ENCODE results near the gene DPPA2. TPM values are rescaled to one million over a fixed set of nuclear protein-coding genes. Genes with fewer than 3 reads are reported as not detected.

Gene DPPA2
- total RNA-seq, 2 experiments from 2014 or later = not detected

GRCh38 chr3:109275702-109276293 lies 40.5 kb downstream of the DPPA2 start:
- no peak overlapping the region for H3K27ac Mint-ChIP-seq
- Histone ChIP-seq H3K36me3 (ENCODE audit: insufficient read depth, low read length) (no peaks in the 10 kb centered on the region), H3K4me3 (ENCODE audit: low read length) (no peak overlapping the region), H3K9me3 (ENCODE audit: control insufficient read depth in 1 of 2, insufficient read depth in 1 of 2, low read length in 2 of 2) (no peaks in the 10 kb centered on the region), H3K27ac (ENCODE audit: low read depth in 1 of 2, low read length in 2 of 2) (no peak overlapping the region), H3K27me3 (ENCODE audit: control insufficient read depth in 1 of 2, insufficient read depth in 2 of 2, low read length in 2 of 2) (no peaks in the 10 kb centered on the region), H3K4me1 (ENCODE audit: insufficient read depth, low read length) (peaks cover 3% of the 10 kb centered on the region)
- H3K9me3 Mint-ChIP-seq = no peaks in the 10 kb centered on the region
- H3K4me1 Mint-ChIP-seq (ENCODE audit: low read depth) = peaks cover 4% of the 10 kb centered on the region
- ChIA-PET CTCF (no interaction called here), POLR2A (no interaction called here)
- DNase-seq (peak in 3 of 14 experiments; percentile 1 to 6 (median 5)), ATAC-seq (ENCODE audit: poor library complexity) (no peak)
- TF ChIP-seq CTCF (IDR thresholded peaks at IDR 0.05) = peak; percentile 35
- intact Hi-C loops (cut with DNase I, micrococcal nuclease) = no loop called here
- H3K36me3 Mint-ChIP-seq (ENCODE audit: low read depth) = no peaks in the 10 kb centered on the region
- H3K27me3 Mint-ChIP-seq = peaks cover 7% of the 10 kb centered on the region
- no peak overlapping the region for H3K4me3 Mint-ChIP-seq

GRCh38 chr3:109270779-109271178 lies 45.5 kb downstream of the DPPA2 start:
- Mint-ChIP-seq H3K9me3 (no peaks in the 10 kb centered on the region), H3K4me3 (no peak overlapping the region), H3K27ac (no peak overlapping the region), H3K36me3 (ENCODE audit: low read depth) (no peaks in the 10 kb centered on the region), H3K4me1 (ENCODE audit: low read depth) (no peaks in the 10 kb centered on the region), H3K27me3 (no peaks in the 10 kb centered on the region)
- Histone ChIP-seq H3K4me3 (ENCODE audit: low read length) (no peak overlapping the region), H3K4me1 (ENCODE audit: insufficient read depth, low read length) (peaks cover 1% of the 10 kb centered on the region), H3K9me3 (ENCODE audit: control insufficient read depth in 1 of 2, insufficient read depth in 1 of 2, low read length in 2 of 2) (no peaks in the 10 kb centered on the region), H3K27me3 (ENCODE audit: control insufficient read depth in 1 of 2, insufficient read depth in 2 of 2, low read length in 2 of 2) (no peaks in the 10 kb centered on the region), H3K36me3 (ENCODE audit: insufficient read depth, low read length) (no peaks in the 10 kb centered on the region), H3K27ac (ENCODE audit: low read depth in 1 of 2, low read length in 2 of 2) (no peak overlapping the region)
- no peak for TF ChIP-seq CTCF (IDR thresholded peaks at IDR 0.05)
- CTCF ChIA-PET = no interaction called here
- intact Hi-C loops (cut with DNase I, micrococcal nuclease) = no loop called here
- no peak for ATAC-seq (ENCODE audit: poor library complexity)
- POLR2A ChIA-PET = no interaction called here
- no peak for DNase-seq

DNA sequence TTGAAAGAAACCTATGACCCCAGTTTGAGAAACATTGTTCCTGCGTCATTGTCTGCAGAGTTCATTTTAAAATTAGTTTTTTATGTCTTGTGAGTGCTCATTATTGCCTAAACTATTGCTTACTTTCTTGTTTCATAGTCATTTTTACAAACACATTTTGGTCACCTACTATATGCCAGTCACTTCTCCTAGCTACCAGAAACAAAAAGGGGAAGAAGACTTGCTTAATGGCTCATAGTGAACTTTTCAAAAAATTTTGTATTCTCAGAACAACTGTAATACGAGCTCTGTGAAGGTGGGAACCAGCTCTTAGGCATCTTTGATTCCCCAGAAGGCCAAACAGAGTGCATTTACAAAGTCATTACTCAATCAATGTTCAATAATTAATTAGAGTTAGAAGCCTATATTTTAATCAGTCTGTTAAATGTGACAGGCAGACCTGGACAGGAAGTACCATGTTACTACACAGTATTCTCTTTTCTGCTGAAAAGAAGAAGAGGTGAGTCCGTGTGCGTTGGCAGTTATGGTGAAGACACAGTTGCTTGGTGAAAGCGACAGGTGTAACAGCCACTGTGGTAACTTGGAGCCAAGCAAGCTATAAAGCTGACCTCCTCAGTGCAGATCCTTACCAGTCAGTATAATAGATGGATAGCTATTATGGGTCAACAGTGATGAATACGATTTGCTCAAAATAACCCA lies 46.6 kb downstream of the DPPA2 start:
- DNase-seq (no peak), ATAC-seq (ENCODE audit: poor library complexity) (no peak)
- H3K9me3 Mint-ChIP-seq = no peaks in the 10 kb centered on the region
- H3K4me3 ChIP-seq (ENCODE audit: low read length) = no peak overlapping the region
- H3K4me1 ChIP-seq (ENCODE audit: insufficient read depth, low read length) = no peaks in the 10 kb centered on the region
- no peak for TF ChIP-seq CTCF (IDR thresholded peaks at IDR 0.05)
- H3K27me3 ChIP-seq (ENCODE audit: control insufficient read depth in 1 of 2, insufficient read depth in 2 of 2, low read length in 2 of 2) = no peaks in the 10 kb centered on the region
- no peaks in the 10 kb centered on the region for H3K36me3 Mint-ChIP-seq (ENCODE audit: low read depth)
- H3K4me3 Mint-ChIP-seq = no peak overlapping the region
- H3K27me3 Mint-ChIP-seq = no peaks in the 10 kb centered on the region
- no peaks in the 10 kb centered on the region for H3K36me3 ChIP-seq (ENCODE audit: insufficient read depth, low read length)
- H3K9me3 ChIP-seq (ENCODE audit: control insufficient read depth in 1 of 2, insufficient read depth in 1 of 2, low read length in 2 of 2) = no peaks in the 10 kb centered on the region
- intact Hi-C loops (cut with DNase I, micrococcal nuclease) = no loop called here
- H3K27ac ChIP-seq (ENCODE audit: low read depth in 1 of 2, low read length in 2 of 2) = no peak overlapping the region
- POLR2A ChIA-PET = no interaction called here
- CTCF ChIA-PET = no interaction called here
- no peaks in the 10 kb centered on the region for H3K4me1 Mint-ChIP-seq (ENCODE audit: low read depth)
- no peak overlapping the region for H3K27ac Mint-ChIP-seq
